Measurements from ENCODE around the gene NUDT7.

GRCh38 chr16:77758508-77758907, 36.2 kb downstream of the NUDT7 start:
- TF ChIP-seq CTCF (conservative IDR thresholded peaks at IDR 0.05 in 1 of 2, IDR thresholded peaks at IDR 0.05 in 1 of 2; ENCODE audit: extremely low read depth in 1 of 2, insufficient read depth in 1 of 2, low read depth in 1 of 2, low read length in 2 of 2) (no peak), EZH2 (IDR thresholded peaks at IDR 0.05; ENCODE audit: borderline replicate concordance, low read length) (no peak)

All from mammary epithelial cell (primary cell).